ENCODE data around the gene C19orf67.
A peak's percentile ranks its signal among the peaks of the same experiment; 100 is the strongest.

The C19orf67 gene

DNA sequence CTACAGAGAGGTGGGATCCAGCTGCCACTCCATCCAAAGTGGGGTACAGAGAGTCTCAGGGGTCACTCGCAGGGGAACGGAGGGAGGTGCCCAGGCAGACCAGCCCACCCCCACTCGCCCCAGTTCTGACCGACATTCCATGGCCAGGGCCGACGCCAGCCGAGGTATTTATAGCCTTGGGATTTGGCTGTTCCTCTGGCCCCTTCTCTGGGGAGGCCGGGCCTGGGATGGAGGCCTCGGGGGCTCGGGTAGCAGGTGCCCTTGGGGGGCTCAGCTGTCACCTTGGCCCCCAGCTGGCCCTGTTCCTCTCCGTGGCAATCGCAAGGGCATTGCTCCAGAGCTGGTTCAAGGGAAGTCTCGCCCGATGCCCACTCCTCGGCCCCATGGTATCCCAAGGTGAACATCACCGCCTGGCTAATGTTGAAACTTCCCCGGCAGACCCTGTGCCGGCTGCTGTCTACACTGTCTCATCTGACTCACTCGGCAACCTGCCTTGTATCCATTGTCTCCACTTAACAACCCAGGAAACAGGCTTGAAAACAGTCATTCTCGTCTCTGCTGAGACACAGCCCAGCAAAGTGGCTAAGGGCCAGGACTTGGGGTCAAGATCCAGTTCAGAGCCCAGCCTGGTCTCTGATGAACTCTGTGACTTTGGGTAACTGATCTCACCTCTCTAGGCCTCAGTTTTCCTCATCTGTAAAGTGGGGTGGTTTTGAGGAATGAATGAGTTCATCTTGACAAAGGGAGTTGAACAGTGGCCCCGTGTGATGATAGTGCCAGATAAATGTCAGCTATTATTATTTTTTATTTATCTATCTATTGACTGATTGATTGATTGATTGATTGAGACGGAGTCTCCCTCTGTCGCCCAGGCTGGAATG, 22.2 kb upstream of the C19orf67 start:
- no peak for DNase-seq (ENCODE audit: low read depth in 2 of 2)

DNA sequence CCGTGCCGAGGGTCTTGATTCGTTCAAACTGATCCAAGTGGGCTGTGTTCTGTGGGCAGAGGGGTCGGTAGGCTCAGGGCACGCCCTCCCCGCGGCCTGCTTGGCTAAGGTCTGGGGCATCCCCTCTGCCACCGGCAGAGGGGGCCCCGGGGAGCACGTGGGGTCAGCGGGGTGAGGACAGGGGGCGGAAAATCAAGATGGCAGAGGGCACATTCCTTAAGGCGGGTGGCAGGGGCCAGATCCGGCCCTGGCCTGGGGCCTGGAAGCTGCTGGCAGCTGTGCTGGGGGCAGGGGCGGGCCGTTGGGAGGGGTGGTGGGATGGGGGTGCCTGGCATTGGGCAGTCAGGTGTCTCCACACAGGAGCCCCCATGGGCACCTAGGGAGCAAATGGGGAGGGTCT, 21.3 kb upstream of the C19orf67 start:
- no peak for DNase-seq (ENCODE audit: low read depth in 2 of 2)

DNA sequence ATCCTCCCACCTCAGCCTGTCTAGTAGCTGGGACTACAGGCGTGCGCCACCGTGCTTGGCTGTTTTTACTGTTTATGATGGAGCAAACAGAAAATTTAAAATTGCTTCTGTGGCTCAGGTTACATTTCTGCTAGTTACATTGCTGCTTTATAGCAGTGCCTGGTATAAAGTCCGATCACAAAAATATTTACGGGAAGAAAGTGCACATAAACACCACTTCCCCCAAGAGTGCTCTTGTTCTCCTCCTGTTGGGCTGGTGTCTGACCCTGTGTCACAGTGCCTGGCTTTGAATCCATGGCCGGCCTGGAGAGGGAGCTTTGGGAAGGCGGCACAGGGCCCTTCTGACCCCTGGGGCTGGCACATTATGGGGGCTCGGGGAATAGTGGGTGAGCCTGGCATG, 20.1 kb upstream of the C19orf67 start:
- DNase-seq (ENCODE audit: low read depth in 2 of 2) = no peak

DNA sequence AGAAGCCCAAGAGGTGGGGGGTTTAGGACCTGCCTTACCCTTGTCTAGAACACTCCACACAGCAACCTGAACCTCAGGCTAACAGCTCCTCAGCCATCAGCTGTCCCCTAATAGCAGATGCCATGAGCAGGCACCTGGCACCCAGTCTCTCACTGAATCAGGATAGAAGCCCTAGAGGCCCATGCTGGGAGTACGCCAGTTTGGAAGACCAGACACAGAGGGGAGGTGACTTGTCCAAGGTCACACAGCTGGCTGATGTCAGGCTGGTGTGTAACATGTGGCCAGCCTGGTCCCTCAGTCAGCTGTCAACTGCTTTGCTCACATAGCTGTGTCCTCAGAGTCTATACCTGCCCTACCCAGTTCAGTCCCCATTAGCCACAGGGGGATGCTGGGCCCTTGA, 17.7 kb upstream of the C19orf67 start:
- no peak for DNase-seq (ENCODE audit: low read depth in 2 of 2)

DNA sequence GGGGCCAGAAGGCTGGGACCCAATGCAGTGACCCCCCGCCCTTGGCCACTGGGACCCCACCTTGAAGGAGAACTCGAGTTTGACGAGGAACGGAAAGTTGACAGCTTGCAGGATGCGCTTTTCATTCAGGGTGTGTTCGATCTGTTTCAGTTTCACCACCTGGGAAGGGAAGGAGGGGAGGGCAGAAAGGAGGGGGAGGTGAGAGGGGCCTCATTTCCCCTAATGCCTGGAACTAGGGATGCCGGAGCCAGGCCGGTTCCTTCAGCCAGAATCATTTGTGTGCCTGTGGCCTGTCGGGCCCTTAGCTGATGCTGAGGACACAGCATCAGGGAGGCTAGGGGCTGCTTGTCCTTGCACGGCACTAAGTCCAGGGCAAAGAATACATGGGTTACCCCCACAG, 17.2 kb upstream of the C19orf67 start:
- no peak for DNase-seq (ENCODE audit: low read depth in 2 of 2)

DNA sequence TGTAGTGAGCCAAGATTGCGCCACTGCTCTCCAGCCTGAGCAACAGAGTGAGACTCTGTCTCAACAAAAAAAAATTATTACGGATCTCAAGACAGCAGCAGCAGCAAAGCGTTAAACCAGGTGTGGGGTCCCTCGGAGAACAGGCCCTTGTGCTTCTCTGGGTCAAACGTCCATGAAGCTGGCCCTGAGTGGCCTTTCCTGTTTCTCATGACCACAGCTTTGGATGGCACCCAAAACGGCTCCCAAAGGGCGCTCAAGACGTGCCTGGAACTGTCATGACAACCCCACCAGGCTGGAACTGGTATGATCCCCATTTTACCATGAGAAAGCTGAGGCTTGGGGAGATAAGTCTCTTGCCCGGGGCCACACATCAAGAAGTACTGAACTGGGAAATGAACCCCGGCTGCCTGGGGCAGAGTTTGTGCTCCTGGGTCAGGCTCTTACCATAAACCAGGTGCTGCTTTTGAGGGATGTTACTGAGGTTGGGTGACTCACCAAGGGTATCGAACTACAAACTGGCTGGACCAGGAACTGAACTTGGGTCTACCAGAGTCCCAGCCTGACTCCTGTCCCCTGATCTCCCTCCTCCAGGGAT, 16.6 kb upstream of the C19orf67 start:
- no peak for DNase-seq (ENCODE audit: low read depth in 2 of 2)

DNA sequence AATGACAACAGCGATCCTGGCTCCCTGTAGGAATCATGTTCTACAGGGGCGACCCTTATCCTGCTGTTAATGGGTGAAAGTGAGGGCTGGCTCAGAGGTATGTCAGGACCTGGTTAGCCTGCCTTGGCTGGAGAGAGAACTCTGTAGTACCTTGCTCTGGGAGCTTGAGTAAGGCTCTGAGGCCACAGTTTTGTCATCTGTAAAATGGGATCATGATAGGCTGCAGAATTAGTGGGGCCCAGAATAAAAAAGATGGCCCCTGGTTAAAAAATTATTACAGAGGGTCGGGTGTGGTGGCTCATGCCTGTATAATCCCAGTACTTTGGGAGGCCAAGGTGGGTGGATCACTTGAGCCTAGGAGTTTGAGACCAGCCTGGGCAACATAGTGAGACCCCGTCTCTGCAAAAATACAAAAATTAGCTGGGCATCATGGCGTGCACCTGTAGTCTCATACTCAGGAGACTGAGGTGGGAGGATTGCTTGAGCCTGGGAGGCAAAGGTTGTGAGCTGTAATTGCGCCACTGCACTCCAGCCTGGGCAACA, 15.5 kb upstream of the C19orf67 start:
- DNase-seq (ENCODE audit: low read depth in 2 of 2) = no peak

DNA sequence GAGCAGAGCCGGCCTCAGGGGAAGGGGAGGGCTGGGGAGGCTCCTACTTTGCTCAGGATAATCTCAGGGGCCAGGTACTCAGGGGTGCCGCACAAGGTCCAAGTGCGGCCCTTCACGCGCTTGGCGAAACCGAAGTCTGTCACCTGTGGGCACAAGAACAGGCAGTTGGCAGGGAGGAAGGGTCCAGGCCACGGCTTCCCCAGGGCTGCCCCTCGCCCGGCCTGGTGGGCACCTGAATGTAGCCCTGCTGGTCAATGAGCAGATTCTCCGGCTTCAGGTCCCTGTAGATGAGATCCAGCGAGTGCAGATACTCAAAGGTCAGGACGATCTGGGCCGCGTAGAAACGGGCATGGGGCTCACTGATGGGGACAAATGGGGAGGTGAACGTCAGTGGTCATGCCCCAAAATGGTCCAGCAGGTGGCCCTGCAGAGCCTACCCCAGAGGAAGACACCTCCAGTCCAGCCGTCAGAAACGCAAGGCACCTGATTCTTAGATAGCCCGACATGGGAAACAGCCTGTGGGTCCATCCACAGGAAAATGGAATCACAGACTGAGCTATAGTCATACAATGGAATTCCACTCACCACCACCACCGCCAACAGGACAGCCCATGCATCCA, 12.1 kb upstream of the C19orf67 start:
- DNase-seq (ENCODE audit: low read depth in 2 of 2) = no peak

DNA sequence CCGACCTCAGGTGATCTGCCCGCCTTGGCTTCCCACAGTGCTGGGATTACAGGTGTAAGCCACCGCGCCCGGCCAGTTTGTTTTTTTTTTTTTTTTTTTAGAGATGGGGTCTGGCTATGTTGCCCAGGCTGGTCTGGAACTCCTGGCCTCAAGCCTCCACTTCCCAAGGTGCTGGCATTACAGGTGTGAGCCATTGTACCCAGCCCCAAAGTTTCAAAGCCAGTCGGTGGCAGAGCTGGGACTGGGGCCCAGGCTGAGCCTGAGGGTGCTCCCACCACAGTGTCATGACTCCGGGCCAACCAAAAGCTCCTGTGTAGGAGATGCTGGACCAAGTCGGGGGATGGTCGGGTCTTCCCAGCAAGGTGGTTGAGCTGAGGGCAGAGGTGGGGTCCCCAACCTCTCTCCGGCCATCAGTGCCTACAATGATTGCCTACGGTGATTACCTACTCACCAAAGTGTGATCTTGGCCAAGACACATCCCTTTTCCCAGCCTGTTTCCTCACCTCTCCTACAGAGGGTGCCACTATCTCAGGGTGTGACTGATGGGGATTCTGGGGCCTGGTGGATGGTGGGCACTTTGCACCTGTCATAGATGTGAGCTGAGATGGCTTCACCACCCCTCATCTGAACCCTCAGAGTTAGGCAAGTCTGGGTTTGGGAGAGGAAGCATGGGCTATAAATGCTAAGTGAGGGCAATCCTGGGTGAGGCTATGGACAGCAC, 10.8 kb upstream of the C19orf67 start:
- DNase-seq (ENCODE audit: low read depth in 2 of 2) = no peak

DNA sequence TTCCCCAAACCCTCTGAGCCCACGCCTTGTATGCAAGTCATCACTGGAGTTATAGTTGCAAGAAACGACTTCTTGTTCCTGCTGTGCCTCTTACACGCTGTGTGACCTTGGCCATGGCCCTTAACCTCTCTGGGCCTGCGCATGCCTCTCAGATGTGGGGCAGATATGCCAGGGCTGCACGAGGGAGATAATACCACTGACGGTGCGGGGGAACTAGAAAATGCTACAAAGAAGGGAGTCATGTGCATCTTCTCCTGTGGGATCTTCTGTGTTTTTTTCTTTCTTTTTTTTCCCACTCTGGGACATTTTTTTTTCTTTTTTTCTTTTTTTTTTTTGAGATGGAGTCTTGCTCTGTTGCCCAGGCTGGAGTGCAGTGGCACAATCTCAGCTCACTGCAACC, 9.3 kb upstream of the C19orf67 start:
- no peak for DNase-seq (ENCODE audit: low read depth in 2 of 2)

DNA sequence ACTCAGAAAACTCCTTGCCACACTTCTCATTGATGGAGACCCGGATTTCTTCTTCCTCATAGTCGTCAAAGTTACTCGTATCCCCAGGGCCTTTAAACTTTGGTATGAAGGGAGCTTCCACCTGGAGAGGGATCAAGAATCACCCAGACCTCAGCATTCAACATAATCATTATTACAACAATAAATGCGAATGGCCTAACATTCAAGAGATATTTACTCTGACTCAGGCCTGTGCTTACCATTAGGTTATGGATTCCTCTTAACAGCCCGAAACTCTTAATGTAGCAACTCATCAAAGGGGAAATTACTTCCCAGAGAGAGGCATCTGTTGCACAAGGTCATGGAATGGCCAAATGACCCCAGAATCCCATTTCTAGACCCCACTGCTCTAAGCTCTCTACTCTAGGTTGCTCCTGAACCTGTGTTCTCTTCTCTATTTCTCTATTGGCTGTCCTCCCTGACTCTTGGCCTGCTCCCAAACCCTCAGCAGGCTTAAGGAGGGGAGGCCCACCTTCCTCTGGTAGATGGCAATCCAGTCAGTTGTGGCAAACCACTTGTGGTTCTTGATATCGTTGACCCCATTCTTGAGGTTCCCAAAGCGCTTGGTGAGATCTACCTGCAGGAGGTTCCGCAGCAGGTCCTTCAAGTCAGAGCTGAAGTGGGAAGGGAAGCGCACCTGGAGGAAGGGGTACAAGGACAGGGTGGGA, 7.7 kb upstream of the C19orf67 start:
- no peak for DNase-seq (ENCODE audit: low read depth in 2 of 2)

DNA sequence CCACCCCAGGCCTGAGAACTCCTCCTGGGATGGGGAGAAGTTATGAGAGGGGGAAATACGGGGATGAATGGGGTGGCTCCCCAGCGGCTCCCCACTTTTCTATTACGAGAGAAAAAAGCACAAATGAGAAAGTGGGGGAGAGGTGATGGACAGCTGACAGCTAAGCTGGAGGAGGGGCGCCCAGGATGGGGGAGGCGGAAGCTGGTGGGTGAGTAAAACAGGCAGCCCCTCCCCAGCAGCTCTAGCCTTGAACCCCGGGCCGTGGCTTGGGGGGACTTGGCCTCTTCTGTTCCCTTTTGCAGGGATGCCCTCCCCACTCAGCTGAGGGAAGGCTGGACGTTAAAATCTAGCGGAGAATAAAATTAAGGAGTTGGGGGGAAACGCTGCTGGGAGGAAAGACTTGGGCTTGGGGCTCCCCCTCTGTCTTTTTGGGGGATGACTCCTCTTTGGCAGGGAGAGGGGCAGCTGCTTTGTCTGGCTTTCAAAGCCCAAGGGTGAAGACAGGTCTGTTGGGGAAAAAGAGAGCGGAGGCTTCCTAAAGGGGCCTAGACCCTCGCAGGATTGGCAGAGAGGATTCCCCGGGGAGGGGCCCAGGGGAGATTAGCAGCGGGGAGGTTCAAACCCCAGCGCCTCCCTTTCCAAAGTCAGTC, 6.4 kb upstream of the C19orf67 start:
- peak in 1 of 2 donors; percentile 26 for DNase-seq (ENCODE audit: low read depth in 2 of 2)

DNA sequence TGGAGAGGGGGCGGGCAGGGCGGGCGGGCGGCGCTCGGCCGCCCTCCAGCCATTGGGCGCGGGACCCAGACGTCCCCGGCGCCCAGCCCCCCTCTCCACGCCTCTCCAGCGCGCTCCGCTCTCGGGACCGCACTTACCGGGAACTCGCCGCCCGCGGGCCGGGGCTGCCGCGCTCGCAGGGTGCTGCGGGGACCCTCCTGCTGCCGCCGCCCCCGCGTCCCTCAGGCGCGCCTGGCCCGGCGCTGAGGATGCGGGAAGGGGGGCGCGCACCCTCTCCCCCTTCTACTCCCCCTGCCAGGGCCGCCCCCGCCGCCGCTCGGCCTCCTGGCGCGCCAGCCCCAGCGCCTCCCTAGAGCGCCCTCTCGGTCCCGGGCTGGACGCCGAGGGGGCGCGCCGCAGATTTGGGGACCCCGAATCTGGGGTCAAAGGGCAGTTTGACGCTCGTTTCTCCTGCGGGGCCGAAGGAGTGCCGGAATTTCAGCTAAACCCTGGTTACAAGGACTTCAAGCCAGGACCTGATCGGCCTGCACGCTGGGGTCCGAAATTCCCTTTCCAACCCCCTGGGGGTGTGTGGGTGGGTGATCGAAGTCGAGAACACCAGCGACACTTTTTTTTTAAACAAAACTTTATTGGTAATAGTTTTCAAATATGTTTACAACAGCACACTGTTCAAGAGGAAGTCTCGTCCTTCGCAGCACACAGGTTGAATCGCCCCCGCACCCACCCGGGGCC, 5.7 kb upstream of the C19orf67 start:
- peak in 1 of 2 donors; percentile 31 for DNase-seq (ENCODE audit: low read depth in 2 of 2)

DNA sequence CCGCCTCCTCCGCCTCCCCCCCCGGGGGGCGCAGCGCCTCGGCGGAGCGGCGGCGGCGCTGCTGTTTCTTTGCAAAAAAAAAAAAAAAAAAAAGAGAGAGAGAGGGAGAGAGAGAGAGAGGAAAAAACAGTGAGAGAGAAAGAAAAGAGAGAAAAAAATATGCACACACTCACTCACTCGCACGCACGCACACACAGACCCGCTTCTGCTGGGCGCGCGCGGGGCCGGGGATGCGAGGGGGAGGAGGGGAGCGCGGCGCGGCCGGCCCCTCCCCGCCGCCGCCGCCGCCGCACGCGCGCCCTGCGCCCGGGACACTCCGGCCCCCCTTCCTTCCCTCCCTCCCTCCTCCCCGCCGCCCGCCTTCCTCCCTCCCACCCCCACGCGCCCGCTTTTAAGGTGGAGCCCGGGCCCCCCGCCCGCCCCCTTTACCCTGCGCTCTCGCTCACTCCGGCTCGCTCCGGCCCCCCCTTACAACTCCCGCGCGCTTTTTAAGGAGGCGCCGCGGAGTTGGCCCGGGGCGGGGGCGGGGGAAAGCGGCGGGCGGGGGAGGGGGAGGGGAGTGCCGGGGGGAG, 5.0 kb upstream of the C19orf67 start, which contains the start of gene SAMD1:
SAMD1 (minus strand) TSS at position 243 of the 572 bp plus-strand sequence.
- peak; percentile 78 to 83 for DNase-seq (ENCODE audit: low read depth in 2 of 2)

DNA sequence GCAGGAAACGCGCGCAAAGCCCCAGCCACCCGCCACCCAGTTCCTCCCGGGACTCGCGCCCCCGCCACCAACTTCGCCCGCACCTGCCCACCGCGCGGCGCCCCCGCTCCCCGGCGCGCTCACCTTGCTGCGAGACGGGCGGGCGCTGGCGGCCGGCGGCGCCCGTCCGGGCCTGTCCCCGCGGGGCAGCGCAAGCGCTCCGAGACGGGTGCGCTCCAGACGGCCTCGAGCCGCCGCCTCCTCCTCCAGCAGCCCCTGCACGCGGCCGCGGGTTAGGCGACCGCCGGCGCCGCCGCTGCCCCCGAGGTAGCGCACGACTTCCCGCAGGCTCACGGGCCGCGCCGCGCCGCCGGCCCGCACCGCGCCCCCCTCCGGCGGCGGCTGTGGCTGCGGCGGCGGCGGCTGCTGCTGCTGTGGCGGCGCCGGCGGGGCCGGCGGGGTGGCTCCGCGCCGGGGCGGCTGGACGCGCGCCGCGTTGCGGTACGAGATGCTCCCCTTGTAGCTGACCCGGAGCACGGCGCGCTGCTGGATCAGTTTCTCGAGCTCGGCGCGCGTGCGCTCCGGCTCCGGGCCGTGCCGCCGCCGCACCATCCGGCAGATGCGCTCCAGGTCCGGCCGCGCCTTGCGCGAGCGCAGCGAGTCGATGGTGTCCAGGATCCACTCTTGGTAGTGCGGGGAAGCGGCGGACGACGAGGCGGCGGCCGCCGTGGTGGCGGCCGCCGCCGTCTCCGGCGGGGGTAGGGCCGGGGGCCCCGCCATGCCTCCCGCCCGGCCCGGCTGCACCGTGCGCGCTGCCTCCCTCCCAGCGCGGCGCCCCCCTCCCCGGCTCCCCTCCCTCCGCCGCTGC, 4.3 kb upstream of the C19orf67 start:
- DNase-seq (ENCODE audit: low read depth in 2 of 2) = no peak

DNA sequence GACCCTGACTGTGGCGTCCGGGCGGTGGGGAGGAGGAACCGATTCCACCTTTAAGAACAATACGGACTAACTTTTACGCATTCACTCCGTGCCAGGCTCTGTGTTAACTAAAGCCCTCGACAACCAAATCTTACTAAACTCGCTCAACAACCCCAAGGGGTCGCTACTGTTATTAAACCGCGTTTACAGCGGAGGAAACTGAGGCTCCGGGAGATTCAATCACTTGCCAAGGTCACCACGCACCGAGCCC, 3.8 kb upstream of the C19orf67 start:
- DNase-seq (ENCODE audit: low read depth in 2 of 2) = no peak

DNA sequence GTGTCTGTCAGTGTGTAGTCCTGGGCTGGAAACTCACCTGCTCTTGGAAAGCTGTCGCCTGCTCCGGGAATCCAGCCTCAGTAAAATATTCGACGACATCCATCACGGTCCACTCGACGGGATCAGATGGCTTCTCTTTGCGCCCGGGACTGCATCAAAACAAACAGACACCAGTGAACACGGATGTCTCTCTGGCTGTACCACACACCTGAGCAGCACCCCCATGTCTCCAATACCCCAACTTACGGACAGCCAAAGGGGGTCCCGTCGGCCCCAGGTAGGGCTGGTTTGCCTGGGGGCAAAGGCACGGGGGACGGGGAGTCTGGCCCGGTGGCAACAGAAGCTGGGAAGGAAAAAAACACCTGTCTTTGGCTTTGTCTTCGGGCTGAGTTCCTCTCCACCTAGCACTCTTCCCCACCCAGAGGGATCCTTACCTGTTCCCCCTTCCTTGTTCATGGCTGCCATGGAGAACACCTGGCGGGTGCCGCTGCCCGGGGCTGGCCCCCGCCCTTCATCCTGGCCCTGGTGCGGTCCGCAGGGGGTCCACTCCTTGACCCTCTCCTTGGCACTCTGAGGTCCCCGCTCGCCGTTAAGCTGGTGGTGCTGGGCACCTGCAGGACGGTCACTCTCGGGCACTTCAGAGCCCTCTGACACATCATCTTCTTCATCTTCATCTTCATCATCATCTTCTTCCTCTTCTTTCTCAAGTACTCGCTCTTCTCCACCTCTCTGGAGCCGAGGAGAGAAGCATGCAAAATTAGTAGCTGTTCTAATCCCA, 3.2 kb upstream of the C19orf67 start:
- DNase-seq (ENCODE audit: low read depth in 2 of 2) = no peak

DNA sequence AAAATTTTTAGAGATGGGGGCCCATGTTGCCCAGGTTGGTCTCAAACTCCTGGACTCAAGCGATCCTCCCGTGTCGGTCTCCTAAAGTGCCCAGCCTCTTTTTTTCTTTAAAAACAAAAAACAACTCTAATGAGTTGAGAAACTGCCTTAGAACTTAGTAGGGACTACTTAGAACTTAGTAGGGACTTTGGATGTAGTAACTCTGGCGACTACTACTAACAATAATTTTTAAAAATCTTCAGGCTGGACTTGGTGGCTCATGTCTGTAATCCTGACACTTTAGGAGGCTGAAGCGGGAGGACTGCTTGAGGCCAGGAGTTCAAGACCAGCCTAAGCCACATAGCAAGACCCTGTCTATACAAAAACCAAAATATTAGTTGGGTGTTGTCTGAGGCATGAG, 515 bp upstream of the C19orf67 start:
- no peak for DNase-seq (ENCODE audit: low read depth in 2 of 2)

DNA sequence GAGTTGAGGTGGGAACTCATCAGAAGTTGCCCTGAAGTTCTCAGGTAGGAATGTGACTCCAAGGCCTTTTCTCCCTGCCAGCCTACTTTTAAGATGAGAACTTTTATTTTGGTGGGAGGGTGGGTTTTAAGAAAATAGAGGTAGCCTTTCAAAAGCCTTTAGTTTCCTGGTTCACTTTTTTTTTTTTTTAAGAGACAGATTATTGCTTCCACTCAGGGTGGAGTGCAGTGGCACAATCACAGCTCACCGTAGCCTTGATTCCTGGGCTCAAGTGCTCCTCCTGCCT, 3.0 kb downstream of the C19orf67 start:
- no peak for DNase-seq (ENCODE audit: low read depth in 2 of 2)
